GM19239 (cell line): ENCODE results near the gene MYL1.

ENCODE experiments used
- DNase-seq: peaks from one replicate; pipeline ENCODE4 v3.0.0; 2011; ENCODE audit warnings: low spot score; ENCODE audit not compliant: insufficient read length
- FAIRE-seq: peaks from 2 replicates; lab custom pipeline; 2011; peaks lifted over from hg19 to GRCh38; lab: Jason Lieb, UNC

The MYL1 gene

DNA sequence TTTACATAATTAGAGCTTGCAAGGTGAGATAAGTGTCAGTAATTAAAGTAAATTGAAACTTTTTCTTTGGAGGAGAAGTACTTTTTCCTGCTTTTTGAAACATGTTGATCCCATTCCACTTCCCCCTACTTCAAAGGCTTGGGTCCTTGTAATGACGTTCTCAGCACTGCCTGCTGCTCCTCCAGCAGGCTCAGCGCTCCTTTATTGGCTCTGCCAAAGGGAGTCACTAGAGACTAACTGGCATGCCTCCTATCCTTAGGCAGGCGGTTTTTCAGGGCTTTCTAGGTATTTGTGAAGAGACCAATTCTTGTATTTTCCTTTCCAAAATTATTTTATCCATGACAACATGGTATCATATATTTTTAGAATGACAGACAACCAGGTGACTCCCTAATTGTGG, 45.8 kb downstream of the MYL1 start:
- DNase-seq, result no peak
- FAIRE-seq, result no peak

DNA sequence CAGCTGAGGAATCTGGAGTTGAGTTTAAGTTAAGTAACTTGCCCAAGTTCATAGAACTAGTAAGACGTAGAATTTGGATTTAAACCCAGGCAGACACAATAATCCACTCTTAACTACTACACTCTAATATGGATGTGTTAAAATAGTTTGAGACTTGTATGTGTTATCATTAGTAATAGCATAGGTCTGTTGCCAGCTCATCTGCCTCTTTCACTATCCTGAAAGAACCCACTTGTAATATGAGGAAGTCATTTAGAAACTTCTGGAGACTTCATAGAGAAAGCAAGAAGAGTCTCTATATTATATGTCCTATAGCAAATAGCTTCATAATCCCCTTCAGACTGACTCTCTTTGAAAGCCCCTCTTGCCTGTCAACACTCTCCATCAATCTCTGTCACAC, 46.7 kb downstream of the MYL1 start:
- FAIRE-seq (no peak), DNase-seq (no peak)

DNA sequence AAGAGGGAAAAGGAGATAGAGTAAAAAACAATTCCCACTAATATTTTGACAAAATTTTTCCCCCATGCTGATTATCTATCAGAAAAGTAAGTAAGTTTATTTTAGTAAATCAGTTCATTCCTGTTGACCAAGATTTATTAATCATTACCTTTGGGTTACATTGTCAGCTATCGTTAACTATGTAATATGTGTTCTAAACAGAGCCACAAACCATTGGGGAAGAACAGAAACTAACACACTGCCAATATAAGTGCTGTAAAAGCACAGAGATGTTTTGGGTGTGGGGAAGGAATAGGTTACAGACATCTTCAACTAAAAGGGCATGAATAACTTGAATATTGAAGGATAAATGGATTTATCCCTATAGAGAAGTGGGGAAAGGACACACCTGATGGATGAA, 47.3 kb downstream of the MYL1 start:
- FAIRE-seq, result no peak
- no peak for DNase-seq

DNA sequence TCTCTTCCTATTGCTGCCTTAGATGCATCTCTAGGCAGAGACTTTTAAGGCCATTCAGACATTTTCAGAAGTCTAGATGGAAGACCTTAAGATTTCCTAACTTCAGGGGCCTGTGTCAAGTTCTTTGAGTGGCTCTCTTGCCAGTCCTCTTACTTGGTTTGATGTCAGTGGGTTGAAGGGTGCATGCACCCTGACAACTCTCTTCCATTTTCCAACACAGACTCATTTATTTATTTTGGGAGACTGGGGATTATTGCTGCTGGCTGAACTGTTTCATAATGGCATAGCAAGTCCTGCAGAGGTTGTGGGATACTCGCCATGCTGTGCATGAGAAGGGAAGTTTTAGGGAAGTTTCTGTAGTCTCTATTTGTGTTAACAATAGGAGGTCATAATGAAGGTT, 50.7 kb downstream of the MYL1 start:
- no peak for FAIRE-seq
- DNase-seq, result no peak

DNA sequence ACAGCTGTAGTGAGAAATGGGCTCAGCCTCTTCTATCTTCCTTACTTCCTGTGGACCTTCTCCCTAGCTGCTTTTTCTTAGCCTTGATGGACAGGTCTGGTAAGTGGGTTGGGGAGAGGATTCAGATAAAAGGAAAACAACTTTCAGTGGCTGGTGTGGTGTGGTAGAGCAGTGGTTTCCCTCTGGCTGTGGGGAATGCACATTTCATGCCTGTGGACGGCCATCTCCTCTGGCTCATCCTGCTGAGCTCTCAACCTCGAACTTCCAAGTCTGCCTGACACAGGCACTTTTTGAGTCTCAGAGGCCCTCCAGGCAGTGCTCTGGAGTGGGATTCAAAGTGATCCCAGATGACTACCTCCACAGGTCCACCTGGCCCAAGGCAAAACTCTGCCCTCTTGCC, 51.1 kb downstream of the MYL1 start:
- FAIRE-seq (no peak), DNase-seq (no peak)

DNA sequence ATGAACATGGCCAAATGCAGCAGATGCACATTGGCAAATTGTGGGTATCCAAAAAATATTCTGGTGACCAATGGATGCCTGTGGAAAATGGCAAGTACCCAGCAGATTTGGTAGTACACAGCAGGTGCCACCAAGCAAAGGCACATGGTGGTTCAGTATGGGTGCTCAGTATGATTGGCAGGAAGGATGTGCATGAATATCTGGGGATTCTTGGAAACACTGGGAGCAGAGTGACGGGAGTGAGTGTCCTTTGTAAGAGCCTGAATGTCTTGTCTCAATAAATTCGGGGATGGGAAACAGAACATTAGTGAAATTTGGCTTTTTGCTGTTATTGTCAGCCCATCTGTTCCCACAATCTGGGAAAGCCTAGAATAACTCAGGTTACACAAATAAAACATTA, 52.9 kb downstream of the MYL1 start:
- DNase-seq, result no peak
- FAIRE-seq, result no peak

DNA sequence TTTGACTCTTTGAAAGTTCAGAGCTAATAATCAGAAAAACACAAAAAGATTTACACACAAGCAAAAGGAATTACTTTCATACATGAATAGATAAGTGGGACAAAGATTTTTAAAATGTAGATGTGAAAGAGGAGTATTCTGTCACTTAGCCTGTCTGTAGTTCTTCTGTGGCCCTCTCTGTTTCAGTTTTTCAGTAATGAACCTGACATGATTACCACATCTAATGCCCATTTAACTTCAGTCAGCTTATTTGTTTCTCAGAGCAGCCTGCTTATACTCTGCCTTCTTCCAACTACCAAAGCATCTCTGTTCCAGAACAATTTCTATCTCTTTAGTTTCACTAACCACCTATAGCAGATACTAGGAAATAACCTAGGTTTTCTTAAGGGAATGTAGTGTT, 55.3 kb downstream of the MYL1 start:
- DNase-seq (no peak), FAIRE-seq (no peak)

DNA sequence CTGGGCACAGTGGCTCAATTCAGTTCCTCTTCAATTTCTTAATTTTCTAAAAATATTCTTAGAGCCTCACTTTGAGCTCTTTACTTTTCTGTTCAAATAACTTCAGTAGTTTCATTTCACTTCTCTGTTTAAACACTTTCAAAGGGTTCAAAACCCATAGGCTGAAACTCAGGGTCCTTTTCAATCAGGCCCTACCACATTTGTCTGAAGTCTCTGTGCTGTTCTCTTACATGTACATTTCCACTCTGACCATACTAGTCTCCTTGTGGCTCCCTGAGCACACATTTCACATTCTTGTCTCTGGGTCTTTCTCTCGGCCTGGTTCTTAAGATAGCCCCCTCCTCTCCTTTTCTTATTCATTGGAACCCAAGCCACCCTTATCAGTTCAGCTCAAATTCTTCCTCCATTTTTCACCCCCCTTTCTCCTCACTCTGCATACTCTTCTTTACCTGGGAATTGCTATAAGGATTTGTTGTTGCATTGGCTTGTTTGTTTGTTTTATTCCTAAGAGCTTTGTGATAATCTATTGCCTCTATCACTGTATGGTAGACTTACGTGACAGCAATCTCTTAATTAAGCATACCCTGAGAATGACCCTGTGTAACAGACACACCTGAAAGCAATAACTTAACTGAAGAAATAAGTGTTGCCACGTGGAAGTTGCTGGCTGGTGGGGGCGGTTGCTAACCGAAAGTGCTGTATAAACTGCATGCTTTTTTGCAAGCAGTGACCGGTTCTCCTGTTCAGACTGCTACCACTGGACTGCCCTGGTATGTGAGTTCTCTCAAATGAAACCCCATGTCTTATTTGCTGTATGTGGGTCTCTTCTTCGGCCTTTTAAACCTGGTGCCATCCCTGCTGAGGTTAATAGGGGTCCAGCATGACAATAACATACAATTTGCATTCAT, 62.0 kb downstream of the MYL1 start:
- DNase-seq (no peak), FAIRE-seq (no peak)

DNA sequence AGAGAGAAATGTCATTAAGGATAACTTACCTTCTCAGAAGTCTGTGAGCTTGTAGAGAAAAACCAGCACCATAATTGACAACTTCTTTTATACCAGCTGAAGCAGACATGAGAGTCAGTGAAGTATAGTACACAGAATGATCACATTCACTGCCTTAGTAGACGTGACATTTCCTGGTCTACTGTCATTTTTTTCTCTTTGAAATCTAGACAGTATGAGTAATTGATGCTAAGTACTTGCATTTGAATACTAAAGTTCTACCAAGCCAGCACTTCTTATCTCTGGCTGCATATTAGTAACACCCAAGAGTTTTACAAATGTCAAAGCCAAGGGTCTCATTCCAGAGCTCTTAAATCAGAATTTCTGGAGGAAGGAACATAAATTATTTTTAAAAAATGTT, 64.4 kb downstream of the MYL1 start:
- FAIRE-seq (no peak), DNase-seq (no peak)
